Liver (tissue), 3 donors: ENCODE measurements around the gene SLC30A4.

Source experiments
- CTCF ChIP-seq: fragments of 150-350 bp; IDR thresholded peaks from 2 replicates; pipeline ENCODE4 v1.5.1; 2017; ENCODE audit warnings: improper control_type of control experiment, low read depth, low read length; ENCODE audit not compliant: missing input control
- GABPA ChIP-seq, 2 donors: IDR thresholded peaks in 1 of 2; conservative IDR thresholded peaks in 1 of 2; 2 replicates each; pipeline ENCODE4 v1.6.1; 2016; ENCODE audit warnings: antibody characterized with exemption in 2 of 2, mild to moderate bottlenecking in 1 of 2, moderate library complexity in 1 of 2
- HNF4G ChIP-seq: IDR thresholded peaks from 2 replicates; pipeline ENCODE4 v1.6.1; 2016; ENCODE audit warnings: antibody characterized with exemption
- JUND ChIP-seq, 2 donors: IDR thresholded peaks; 2 replicates each; pipeline ENCODE4 v1.6.1; 2016; ENCODE audit warnings: antibody characterized with exemption in 2 of 2
- MAX ChIP-seq: IDR thresholded peaks from 2 replicates; pipeline ENCODE4 v1.6.1; 2016; ENCODE audit warnings: antibody characterized with exemption
- RAD21 ChIP-seq, 2 donors: IDR thresholded peaks; 2 replicates each; pipeline ENCODE4 v1.6.1; 2016; ENCODE audit warnings: antibody characterized with exemption in 2 of 2, mild to moderate bottlenecking in 2 of 2
- REST ChIP-seq: IDR thresholded peaks from 2 replicates; pipeline ENCODE4 v1.6.1; 2016; ENCODE audit warnings: antibody characterized with exemption, mild to moderate bottlenecking
- SP1 ChIP-seq: IDR thresholded peaks from 2 replicates; pipeline ENCODE4 v1.6.1; 2018; ENCODE audit warnings: antibody characterized with exemption, mild to moderate bottlenecking
- TAF1 ChIP-seq: conservative IDR thresholded peaks from 2 replicates; pipeline ENCODE4 v1.6.1; 2016; ENCODE audit warnings: antibody characterized with exemption, mild to moderate bottlenecking
- YY1 ChIP-seq: IDR thresholded peaks from 2 replicates; pipeline ENCODE4 v1.6.1; 2016; ENCODE audit warnings: antibody characterized with exemption, mild to moderate bottlenecking
- ZBTB33 ChIP-seq: IDR thresholded peaks from 2 replicates; pipeline ENCODE4 v1.6.1; 2016; ENCODE audit warnings: antibody characterized with exemption
- donor health status: healthy.
- donor health status: healthy.

- TF ChIP-seq CTCF (no peak), RAD21 (IDR thresholded peaks at IDR 0.05) (no peak), TAF1 (no peak), MAX (no peak), REST (no peak), HNF4G (no peak), JUND (IDR thresholded peaks at IDR 0.05) (no peak), YY1 (no peak), GABPA (IDR thresholded peaks at IDR 0.05 in 1 of 2, conservative IDR thresholded peaks at IDR 0.05 in 1 of 2) (no peak), SP1 (no peak), ZBTB33 (no peak)
These were observed 36.2 kb downstream of the SLC30A4 start for GRCh38 chr15:45486317-45486716.
